IPS-NIHi7 (cell line): ENCODE results near the gene ASB16.

Source experiments
- DNase-seq: peaks from one replicate; pipeline ENCODE4 v3.0.0; 2012; ENCODE audit warnings: mixed read lengths; ENCODE audit errors: extremely low spot score

The ASB16 gene

DNA sequence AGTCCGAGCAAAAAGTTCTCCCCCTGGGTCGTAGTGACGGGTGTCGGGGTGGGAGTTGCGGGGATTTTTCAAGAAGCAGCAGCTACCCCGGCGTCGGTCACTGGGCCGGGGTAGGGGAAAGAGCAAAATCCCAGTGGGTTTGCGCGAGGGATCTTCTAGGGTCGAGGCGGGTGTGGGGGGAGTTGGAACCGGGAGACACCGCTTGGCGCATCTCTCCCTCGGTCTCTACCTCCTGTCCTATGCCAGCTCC, 51.3 kb downstream of the ASB16 start:
- DNase-seq: peak; percentile 22

GRCh38 chr17:44222112-44222869, 51.8 kb downstream of the ASB16 start:
- DNase-seq: peak; percentile 89

DNA sequence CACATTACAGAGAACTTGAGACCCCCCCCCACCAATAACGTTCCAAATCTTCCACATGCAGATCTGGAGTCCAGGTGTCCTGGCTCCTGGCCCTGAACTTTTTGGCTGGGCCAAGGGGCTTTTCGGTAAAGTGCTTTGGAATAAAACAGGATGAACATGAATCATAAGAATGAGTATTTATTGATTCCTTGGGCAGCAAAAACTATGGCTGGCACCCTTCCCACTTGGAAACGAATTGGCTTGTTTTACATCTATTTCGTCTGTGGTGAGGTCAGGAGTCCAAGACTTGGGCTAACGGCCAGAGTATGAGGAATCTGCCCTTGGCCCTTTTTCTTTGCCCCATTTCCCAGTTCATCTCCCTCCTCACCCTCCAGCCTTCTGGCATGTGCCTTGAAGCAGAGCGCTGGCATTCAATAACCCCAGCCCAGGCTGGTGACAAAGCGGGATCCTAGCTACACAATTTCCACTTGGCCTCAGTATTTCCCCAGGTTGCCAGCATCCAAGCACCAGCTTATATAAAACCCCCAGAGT, 53.1 kb downstream of the ASB16 start:
- no peak for DNase-seq
